Esophagus muscularis mucosa (tissue), 4 donors: ENCODE results near the gene NFATC1.
"Not testable (repeated sequence)": the region's sequence is repeated elsewhere in the genome, so short reads cannot be mapped to it uniquely, and the experiment has no call there.

Source experiments
- CTCF ChIP-seq, 3 experiments: fragments of 200-600 bp in 2 of 3; fragments of 450-650 bp in 1 of 3; sonication (generic) in 2 of 3; IDR thresholded peaks; one replicate each; pipeline ENCODE4 v1.5.1; 2017 to 2019; ENCODE audit warnings: antibody characterized with exemption in 3 of 3, mild to moderate bottlenecking in 2 of 3, moderate library complexity in 1 of 3
- EP300 ChIP-seq: sonication (generic); formaldehyde crosslinking; IDR thresholded peaks from one replicate; pipeline ENCODE4 v1.6.1; 2017; ENCODE audit warnings: antibody characterized with exemption
- POLR2A ChIP-seq: fragments of 450-650 bp; IDR thresholded peaks from one replicate; pipeline ENCODE4 v1.6.1; 2017; ENCODE audit warnings: antibody characterized with exemption, moderate library complexity, mild to moderate bottlenecking, low read depth
- POLR2AphosphoS5 ChIP-seq, 2 donors: sonication (generic); formaldehyde crosslinking; IDR thresholded peaks; one replicate each; pipeline ENCODE4 v1.6.1; 2017; ENCODE audit warnings: antibody characterized with exemption in 2 of 2

- TF ChIP-seq CTCF (IDR thresholded peaks at IDR 0.05); POLR2A; POLR2AphosphoS5 (IDR thresholded peaks at IDR 0.05); EP300: not testable (repeated sequence)
These were observed 109.7 kb downstream of the NFATC1 start for GRCh38 chr18:79505465-79505864.
